ENCODE results near the gene EBNA1BP2. TPM values are rescaled to one million over a fixed set of nuclear protein-coding genes. Genes with fewer than 3 reads are reported as not detected.
"Not testable (repeated sequence)": the region's sequence is repeated elsewhere in the genome, so short reads cannot be mapped to it uniquely, and the experiment has no call there.

Gene EBNA1BP2
- total RNA-seq, 1 experiment from 2014 or later, result 360 TPM

DNA sequence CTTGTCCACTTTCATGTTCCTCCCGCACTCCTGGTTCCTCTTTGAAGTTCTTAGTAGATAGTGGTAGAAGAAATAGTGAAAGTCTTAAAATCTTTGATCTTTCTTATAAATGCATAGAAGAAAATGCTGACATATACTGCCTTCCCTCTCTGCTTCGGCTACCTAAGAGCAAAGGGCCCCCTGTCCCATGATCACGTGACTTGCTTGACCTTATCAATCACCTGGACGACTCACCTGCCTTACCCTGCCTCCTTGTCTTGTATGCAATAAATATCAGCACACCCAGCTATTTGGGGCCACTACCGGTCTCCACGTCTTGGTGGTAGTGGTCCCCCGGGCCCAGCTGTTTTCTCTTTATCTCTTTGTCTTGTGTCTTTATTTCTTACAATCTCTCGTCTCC, 32.8 kb downstream of the EBNA1BP2 start:
- not testable (repeated sequence) for H3K9me3 ChIP-seq, H3K36me3 ChIP-seq, H3K27me3 ChIP-seq, DNase-seq, H3K4me3 ChIP-seq

DNA sequence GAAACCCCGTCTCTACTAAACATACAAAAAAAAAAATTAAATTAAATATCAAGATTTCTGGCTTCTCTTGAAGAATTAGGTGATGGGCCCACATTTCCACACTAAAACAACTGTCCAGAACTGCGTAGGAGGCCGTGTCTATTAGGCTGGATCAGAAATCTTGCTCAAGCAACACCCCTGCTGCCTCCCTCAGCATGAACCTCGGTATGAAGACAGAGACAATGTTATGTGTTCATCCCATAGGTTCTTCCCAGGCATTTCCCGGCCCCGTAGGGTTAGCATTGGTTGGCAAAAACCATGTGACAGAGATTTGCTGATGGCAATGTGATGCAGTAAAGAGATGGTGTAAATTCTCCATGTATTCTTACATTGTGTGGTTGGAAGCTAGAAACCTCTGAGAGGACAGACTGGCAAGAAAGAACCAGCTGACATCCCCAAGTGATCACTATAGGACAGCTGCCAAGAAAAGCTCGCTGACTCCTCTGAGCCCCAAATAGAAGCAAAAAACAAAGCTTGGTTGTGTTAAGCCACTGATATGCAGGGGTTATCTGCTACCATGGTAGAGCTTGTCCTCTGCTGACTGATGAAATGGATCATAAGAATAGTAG, 34.5 kb downstream of the EBNA1BP2 start:
- Histone ChIP-seq H3K9me3 (peaks cover 6% of the 10 kb centered on the region; the same call in 1 of the 2 replicates), H3K36me3 (no peaks in the 10 kb centered on the region), H3K27me3 (no peaks in the 10 kb centered on the region), H3K4me3 (no peak overlapping the region)
- DNase-seq, result no peak

DNA sequence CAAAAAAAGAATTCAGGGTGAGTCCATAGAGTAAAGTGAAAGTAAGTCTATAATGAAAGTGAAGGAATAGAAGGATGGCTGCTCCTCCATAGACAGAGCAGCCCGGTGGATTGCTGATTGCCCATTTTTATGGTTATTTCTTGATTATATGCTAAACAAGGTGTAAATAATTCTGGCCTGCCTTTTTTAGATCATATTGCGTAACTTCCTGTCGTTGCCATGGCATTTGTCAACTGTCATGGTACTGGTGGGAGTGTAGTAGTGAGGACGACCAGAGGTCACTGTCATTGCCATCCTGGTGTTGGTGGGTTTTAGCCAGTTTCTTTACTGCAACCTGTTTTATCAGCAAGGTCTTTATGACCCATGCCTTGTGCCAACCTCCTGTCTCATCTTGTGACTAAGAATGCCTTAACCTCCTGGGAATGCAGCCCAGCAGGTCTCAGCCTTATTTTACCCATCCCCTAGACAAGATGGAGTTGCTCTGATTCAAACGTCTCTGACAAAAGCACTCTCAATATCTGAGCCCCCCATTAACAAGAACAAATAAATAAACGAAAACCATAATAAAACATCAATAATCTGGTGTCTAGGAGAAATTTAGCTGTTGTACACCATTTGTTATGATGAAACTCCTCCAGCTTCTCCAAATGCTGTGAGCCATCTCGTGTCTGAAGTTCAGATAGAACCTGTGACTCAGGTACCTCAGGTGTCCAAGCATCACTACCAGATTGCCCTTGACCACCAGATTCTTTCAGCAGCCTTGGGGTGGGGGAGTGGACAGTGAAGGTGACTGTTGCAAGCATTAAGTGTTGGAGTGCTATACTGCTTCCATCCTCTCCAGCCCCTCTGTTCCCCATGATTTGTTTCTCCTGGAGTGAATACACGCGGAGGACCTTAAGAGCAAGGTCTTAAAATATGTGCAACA, 36.0 kb downstream of the EBNA1BP2 start:
- Histone ChIP-seq H3K4me3 (no peak overlapping the region), H3K9me3 (peaks cover 6% of the 10 kb centered on the region; the same call in 1 of the 2 replicates), H3K27me3 (no peaks in the 10 kb centered on the region), H3K36me3 (no peaks in the 10 kb centered on the region)
- DNase-seq, result no peak

DNA sequence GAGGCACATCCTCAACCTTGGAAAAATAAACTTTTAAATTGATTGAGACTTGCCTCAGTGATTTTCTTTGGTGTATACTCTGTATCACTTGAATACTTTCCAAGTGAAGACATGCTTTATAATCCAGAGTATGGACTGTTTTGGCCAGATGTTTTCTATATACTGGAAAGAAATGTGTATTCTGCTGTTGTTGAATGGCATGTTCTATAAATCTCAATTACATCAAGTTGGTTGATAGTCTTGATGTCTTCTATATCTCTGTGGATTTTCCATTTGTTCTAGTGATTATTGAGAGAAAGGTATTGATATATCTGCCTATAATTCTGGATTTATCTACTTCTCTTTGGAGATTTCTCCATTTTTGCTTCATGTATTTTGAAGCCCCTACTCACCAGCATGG, 37.5 kb downstream of the EBNA1BP2 start:
- no peaks in the 10 kb centered on the region for H3K36me3 ChIP-seq
- peaks cover 4% of the 10 kb centered on the region; the same call in 1 of the 2 replicates for H3K9me3 ChIP-seq
- DNase-seq, result no peak
- no peaks in the 10 kb centered on the region; the same call in 1 of the 2 replicates for H3K27me3 ChIP-seq
- H3K4me3 ChIP-seq, result no peak overlapping the region

GRCh38 chr1:43134068-43134467, 38.0 kb downstream of the EBNA1BP2 start:
- no peaks in the 10 kb centered on the region; the same call in 1 of the 2 replicates for H3K27me3 ChIP-seq
- H3K4me3 ChIP-seq, result no peak overlapping the region
- peaks cover 3% of the 10 kb centered on the region; the same call in 1 of the 2 replicates for H3K9me3 ChIP-seq
- H3K36me3 ChIP-seq, result no peaks in the 10 kb centered on the region
- DNase-seq, result no peak

GRCh38 chr1:43129426-43129825, 42.7 kb downstream of the EBNA1BP2 start:
- no peak for DNase-seq
- H3K27me3 ChIP-seq, result no peaks in the 10 kb centered on the region; the same call in 1 of the 2 replicates
- H3K4me3 ChIP-seq, result no peak overlapping the region
- H3K36me3 ChIP-seq, result no peaks in the 10 kb centered on the region
- no peaks in the 10 kb centered on the region for H3K9me3 ChIP-seq

DNA sequence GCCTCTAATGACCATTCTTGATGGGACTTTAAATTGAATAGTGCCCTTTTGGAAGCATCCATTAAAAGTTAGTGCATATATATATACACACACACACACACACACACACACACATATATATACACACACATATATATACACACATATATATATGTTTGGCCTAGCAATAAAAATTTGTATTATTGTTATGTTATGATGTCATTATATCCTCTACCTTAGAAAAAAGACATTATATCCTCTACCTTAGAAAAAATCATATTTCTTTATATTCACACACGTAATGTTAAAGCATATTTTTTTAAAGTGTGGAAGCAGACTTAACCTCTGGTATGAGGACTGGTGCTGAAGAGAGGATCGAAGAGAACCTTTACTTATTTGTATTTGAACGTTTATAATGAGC, 43.3 kb downstream of the EBNA1BP2 start:
- H3K36me3 ChIP-seq, result no peaks in the 10 kb centered on the region
- H3K27me3 ChIP-seq, result no peaks in the 10 kb centered on the region; the same call in 1 of the 2 replicates
- no peak for DNase-seq
- no peaks in the 10 kb centered on the region for H3K9me3 ChIP-seq
- H3K4me3 ChIP-seq, result no peak overlapping the region

DNA sequence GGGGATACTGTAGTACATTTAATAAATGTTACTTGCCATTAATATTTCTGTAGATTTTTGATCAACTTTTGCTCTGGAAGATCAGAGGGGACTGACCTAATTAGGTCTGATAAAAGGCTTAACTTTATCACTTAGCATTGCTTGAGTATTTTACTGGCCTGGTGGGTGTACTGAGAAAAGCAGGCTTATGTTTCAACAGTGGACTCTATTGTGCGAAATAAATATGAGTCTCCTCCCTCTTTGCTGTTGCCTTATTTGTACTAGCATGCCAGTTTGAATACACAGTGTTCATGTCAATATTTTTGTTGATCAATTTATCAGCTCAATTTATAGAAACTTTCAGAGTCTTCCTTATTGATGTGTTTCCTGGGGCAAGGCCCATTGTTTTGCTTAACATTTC, 49.1 kb downstream of the EBNA1BP2 start:
- H3K4me3 ChIP-seq, result no peak overlapping the region
- DNase-seq, result no peak
- H3K36me3 ChIP-seq, result no peaks in the 10 kb centered on the region
- H3K9me3 ChIP-seq, result no peaks in the 10 kb centered on the region
- no peaks in the 10 kb centered on the region for H3K27me3 ChIP-seq

- no peak for DNase-seq
- no peaks in the 10 kb centered on the region for H3K36me3 ChIP-seq
- no peaks in the 10 kb centered on the region for H3K9me3 ChIP-seq
- H3K27me3 ChIP-seq, result no peaks in the 10 kb centered on the region
- no peak overlapping the region for H3K4me3 ChIP-seq
Observed at GRCh38 chr1:43121256-43121900, 50.7 kb downstream of the EBNA1BP2 start.

DNA sequence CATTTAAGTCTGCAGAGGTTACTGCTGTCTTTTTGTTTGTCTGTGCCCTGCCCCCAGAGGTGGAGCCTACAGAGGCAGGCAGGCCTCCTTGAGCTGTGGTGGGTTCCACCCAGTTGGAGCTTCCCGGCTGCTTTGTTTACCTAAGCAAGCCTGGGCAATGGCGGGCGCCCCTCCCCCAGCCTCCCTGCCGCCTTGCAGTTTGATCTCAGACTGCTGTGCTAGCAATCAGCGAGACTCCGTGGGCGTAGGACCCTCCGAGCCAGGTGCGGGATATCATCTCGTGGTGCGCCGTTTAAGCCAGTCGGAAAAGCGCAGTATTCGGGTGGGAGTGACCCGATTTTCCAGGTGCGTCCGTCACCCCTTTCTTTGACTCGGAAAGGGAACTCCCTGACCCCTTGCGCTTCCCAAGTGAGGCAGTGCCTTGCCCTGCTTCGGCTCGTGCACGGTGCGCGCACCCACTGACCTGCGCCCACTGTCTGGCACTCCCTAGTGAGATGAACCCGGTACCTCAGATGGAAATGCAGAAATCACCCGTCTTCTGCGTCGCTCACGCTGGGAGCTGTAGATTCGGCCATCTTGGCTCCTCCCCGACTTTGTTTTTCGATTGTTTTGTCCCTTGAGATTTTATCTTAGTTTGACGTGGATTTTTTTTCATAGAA, 52.0 kb downstream of the EBNA1BP2 start:
- not testable (repeated sequence) for H3K4me3 ChIP-seq, DNase-seq, H3K9me3 ChIP-seq, H3K27me3 ChIP-seq, H3K36me3 ChIP-seq

Other genes starting within 250 kb of the EBNA1BP2 start
- gene SLC2A1, start 213.4 kb downstream of the EBNA1BP2 start, total RNA-seq (2014; rRNA removed; shearing (Covaris generic); ENCODE audit: low replicate concordance), result 70.3 and 127 TPM in 2 replicates
- 0.56 and 1.5 TPM in 2 replicates for gene CFAP57, start within 50 bp of the EBNA1BP2 start, total RNA-seq (2014; rRNA removed; shearing (Covaris generic); ENCODE audit: low replicate concordance)
- not detected in 2 replicates for gene TMEM125, start 97.7 kb upstream of the EBNA1BP2 start, total RNA-seq (2014; rRNA removed; shearing (Covaris generic); ENCODE audit: low replicate concordance)
- not detected in 2 replicates for gene C1orf210, start 113.3 kb upstream of the EBNA1BP2 start, total RNA-seq (2014; rRNA removed; shearing (Covaris generic); ENCODE audit: low replicate concordance)
- gene TIE1, start 128.7 kb upstream of the EBNA1BP2 start, total RNA-seq (2014; rRNA removed; shearing (Covaris generic); ENCODE audit: low replicate concordance), result 0.20 TPM in 1 of 2 replicates, not detected in the other
- not detected in 2 replicates for gene MPL, start 165.5 kb upstream of the EBNA1BP2 start, total RNA-seq (2014; rRNA removed; shearing (Covaris generic); ENCODE audit: low replicate concordance)
- gene CDC20, start 186.7 kb upstream of the EBNA1BP2 start, total RNA-seq (2014; rRNA removed; shearing (Covaris generic); ENCODE audit: low replicate concordance), result 152 and 260 TPM in 2 replicates
- 101 and 118 TPM in 2 replicates for gene ELOVL1, start 195.7 kb upstream of the EBNA1BP2 start, total RNA-seq (2014; rRNA removed; shearing (Covaris generic); ENCODE audit: low replicate concordance)
- 51.1 and 60.4 TPM in 2 replicates for gene MED8, start 217.5 kb upstream of the EBNA1BP2 start, total RNA-seq (2014; rRNA removed; shearing (Covaris generic); ENCODE audit: low replicate concordance)
- gene SZT2, start 217.6 kb upstream of the EBNA1BP2 start, total RNA-seq (2014; rRNA removed; shearing (Covaris generic); ENCODE audit: low replicate concordance), result 2.5 and 4.9 TPM in 2 replicates

All from MG63 (cell line).